Cortex of kidney (tissue), 1 donor: Measurements from ENCODE around the gene PDE8B.

ENCODE experiments used
- DNase-seq: peaks from one replicate; lab custom pipeline; 2025; lab: John Stamatoyannopoulos, UW

The PDE8B gene

GRCh38 chr5:77285251-77285841 lies 74.9 kb downstream of the PDE8B start:
- DNase-seq, result no peak

- no peak for DNase-seq
These were observed 81.7 kb downstream of the PDE8B start for GRCh38 chr5:77292026-77292757.

- no peak for DNase-seq
These were observed 83.7 kb downstream of the PDE8B start for GRCh38 chr5:77294185-77294584.

GRCh38 chr5:77295863-77296378 lies 85.4 kb downstream of the PDE8B start:
- no peak for DNase-seq

- DNase-seq, result no peak
These were observed 87.7 kb downstream of the PDE8B start for GRCh38 chr5:77298146-77298545.

GRCh38 chr5:77300451-77300850 lies 90.0 kb downstream of the PDE8B start:
- DNase-seq, result no peak

- no peak for DNase-seq
These were observed 91.0 kb downstream of the PDE8B start for GRCh38 chr5:77301447-77301883.

GRCh38 chr5:77302247-77302646 lies 91.8 kb downstream of the PDE8B start:
- no peak for DNase-seq

- no peak for DNase-seq
These were observed 92.2 kb downstream of the PDE8B start for GRCh38 chr5:77302653-77303052.

GRCh38 chr5:77304388-77304787 lies 93.9 kb downstream of the PDE8B start:
- DNase-seq, result no peak

- no peak for DNase-seq
These were observed 94.9 kb downstream of the PDE8B start for GRCh38 chr5:77305222-77305846.

- DNase-seq, result no peak
These were observed 95.5 kb downstream of the PDE8B start for GRCh38 chr5:77305956-77306355.

GRCh38 chr5:77306531-77306930 lies 96.1 kb downstream of the PDE8B start:
- no peak for DNase-seq

GRCh38 chr5:77308154-77308960 lies 97.9 kb downstream of the PDE8B start:
- no peak for DNase-seq

- no peak for DNase-seq
These were observed 98.7 kb downstream of the PDE8B start for GRCh38 chr5:77309140-77309539.

- no peak for DNase-seq
These were observed 100.2 kb downstream of the PDE8B start for GRCh38 chr5:77310494-77311213.

GRCh38 chr5:77311214-77311571 lies 100.7 kb downstream of the PDE8B start:
- DNase-seq, result no peak

- no peak for DNase-seq
These were observed 101.9 kb downstream of the PDE8B start for GRCh38 chr5:77312413-77312812.

- DNase-seq, result no peak
These were observed 106.6 kb downstream of the PDE8B start for GRCh38 chr5:77316871-77317661.

- no peak for DNase-seq
These were observed 107.6 kb downstream of the PDE8B start for GRCh38 chr5:77318060-77318459.
